ENCODE data around the gene HAPLN1. TPM values are rescaled to one million over a fixed set of nuclear protein-coding genes. Genes with fewer than 3 reads are reported as not detected.

HAPLN1 gene
- total RNA-seq, 5 donors from 2014 or later (not counting 1 experiment from before 2014, with no cell fraction given): not detected

DNA sequence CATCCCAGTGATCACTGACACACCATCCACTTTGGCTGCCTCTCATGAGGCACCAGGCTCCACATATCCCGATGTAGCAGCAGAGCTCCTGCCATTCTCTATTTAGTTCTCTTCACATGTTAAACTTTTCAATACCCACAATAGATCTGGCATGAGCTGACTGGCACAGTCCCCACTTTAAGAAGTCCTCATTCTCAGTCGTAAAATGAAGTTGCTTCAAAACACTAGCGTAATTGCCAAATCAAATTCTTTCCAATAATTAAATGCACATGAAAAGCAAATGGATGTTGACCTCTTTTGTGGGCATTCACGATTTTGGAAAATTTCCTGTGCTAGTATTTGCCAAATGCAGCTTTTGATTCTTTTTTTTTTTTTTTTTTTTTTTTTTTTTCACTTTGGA lies 32.4 kb downstream of the HAPLN1 start:
- CTCF ChIA-PET: interaction anchor here in 1 of 2 donors (0.5 to 0.6 kb wide), 2 partner anchors 10 to 893 kb away, joined by 3 to 7 read pairs; no protein-coding TSS in a partner anchor
- ATAC-seq (replicated peaks in 1 of 4): no peak
- no peak overlapping the region for H3K27ac Mint-ChIP-seq
- Histone ChIP-seq H3K4me3 (ENCODE audit: control insufficient read depth in 1 of 2, extremely low read depth in 1 of 2, low read length in 1 of 2) (no peak overlapping the region), H3K4me1 (ENCODE audit: control insufficient read depth in 1 of 2, extremely low read depth in 1 of 2, insufficient read depth in 2 of 2, low read length in 2 of 2) (no peaks in the 10 kb centered on the region), H3K27ac (ENCODE audit: low read length) (no peak overlapping the region), H3K27me3 (replicated peaks in 1 of 2; ENCODE audit: control insufficient read depth in 2 of 2, extremely low read depth in 1 of 2, insufficient read depth in 2 of 2, low read length in 1 of 2) (no peaks in the 10 kb centered on the region), H3K9me3 (no peaks in the 10 kb centered on the region), H3K36me3 (ENCODE audit: control insufficient read depth in 2 of 2, extremely low read depth in 1 of 2, insufficient read depth in 1 of 2, low read length in 1 of 2) (no peaks in the 10 kb centered on the region)
- peaks cover 7 to 15% of the 10 kb centered on the region in 2 donors for H3K27me3 Mint-ChIP-seq
- WGBS (ENCODE audit: insufficient coverage): 88% methylated on average over 2 of the region's 4 CpGs
- POLR2A ChIA-PET: no interaction called here
- H3K4me3 Mint-ChIP-seq: no peak overlapping the region
- no peak for DNase-seq
- no peaks in the 10 kb centered on the region for H3K36me3 Mint-ChIP-seq
- H3K4me1 Mint-ChIP-seq: no peaks in the 10 kb centered on the region
- H3K9me3 Mint-ChIP-seq: no peaks in the 10 kb centered on the region

DNA sequence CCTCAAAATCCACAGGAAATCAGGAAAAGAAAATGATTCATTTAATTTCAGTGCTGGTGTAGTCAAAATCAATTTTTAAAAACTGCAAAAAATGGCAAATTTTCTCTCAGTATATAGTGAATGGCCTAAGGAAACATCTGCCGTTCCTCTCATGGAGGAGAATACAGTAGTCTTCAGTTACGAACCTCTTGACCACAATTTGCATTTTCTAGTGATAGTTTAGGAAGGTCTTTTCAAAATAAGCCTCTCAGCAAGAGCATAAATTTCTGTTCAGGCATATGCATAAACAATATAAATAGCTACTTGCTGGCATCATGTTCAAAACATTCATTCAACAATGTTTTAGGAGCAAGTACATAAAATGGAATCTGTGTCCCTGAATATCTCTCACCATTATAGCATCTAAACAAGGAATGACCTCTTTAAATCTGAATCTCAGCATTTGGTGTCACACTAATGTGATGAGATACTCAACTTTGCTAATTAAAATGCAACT lies 33.5 kb downstream of the HAPLN1 start:
- Mint-ChIP-seq H3K4me3 (no peak overlapping the region), H3K9me3 (no peaks in the 10 kb centered on the region), H3K27ac (no peak overlapping the region), H3K4me1 (no peaks in the 10 kb centered on the region), H3K27me3 (peaks cover 7 to 19% of the 10 kb centered on the region in 2 donors), H3K36me3 (no peaks in the 10 kb centered on the region)
- CTCF ChIA-PET: no interaction called here
- ATAC-seq (replicated peaks in 1 of 4): no peak
- no peak overlapping the region for H3K4me3 ChIP-seq (ENCODE audit: control insufficient read depth in 1 of 2, extremely low read depth in 1 of 2, low read length in 1 of 2)
- H3K4me1 ChIP-seq (ENCODE audit: control insufficient read depth in 1 of 2, extremely low read depth in 1 of 2, insufficient read depth in 2 of 2, low read length in 2 of 2): no peaks in the 10 kb centered on the region
- no peaks in the 10 kb centered on the region for H3K9me3 ChIP-seq
- POLR2A ChIA-PET: no interaction called here
- H3K27me3 ChIP-seq (replicated peaks in 1 of 2; ENCODE audit: control insufficient read depth in 2 of 2, extremely low read depth in 1 of 2, insufficient read depth in 2 of 2, low read length in 1 of 2): no peaks in the 10 kb centered on the region
- no peak overlapping the region for H3K27ac ChIP-seq (ENCODE audit: low read length)
- no peak for DNase-seq
- no CpG with 5 or more reads among the region's 2 CpGs for WGBS (ENCODE audit: insufficient coverage)
- H3K36me3 ChIP-seq (ENCODE audit: control insufficient read depth in 2 of 2, extremely low read depth in 1 of 2, insufficient read depth in 1 of 2, low read length in 1 of 2): no peaks in the 10 kb centered on the region

DNA sequence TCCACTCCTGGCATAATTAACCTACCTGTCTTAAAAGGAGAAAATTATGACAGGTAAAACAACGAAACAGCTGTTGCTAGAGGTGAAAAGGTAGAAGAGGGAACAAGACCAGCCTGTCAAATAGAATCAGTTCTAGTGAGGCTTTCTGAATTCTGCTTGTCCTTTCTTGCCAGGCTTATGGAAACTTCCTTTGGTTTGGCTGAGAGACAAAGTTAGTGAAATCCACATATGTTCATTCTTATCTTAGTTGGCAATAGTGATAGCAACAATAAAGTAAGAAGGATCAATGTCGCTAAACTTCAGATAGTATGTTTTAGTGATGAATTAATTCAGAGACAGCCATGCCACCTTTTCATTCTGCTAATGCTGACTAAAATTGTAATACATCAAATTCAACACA lies 34.4 kb downstream of the HAPLN1 start:
- Mint-ChIP-seq H3K4me3 (no peak overlapping the region), H3K27me3 (peaks cover 7 to 19% of the 10 kb centered on the region in 2 donors), H3K9me3 (no peaks in the 10 kb centered on the region), H3K4me1 (no peaks in the 10 kb centered on the region), H3K36me3 (no peaks in the 10 kb centered on the region), H3K27ac (no peak overlapping the region)
- Histone ChIP-seq H3K4me3 (ENCODE audit: control insufficient read depth in 1 of 2, extremely low read depth in 1 of 2, low read length in 1 of 2) (no peak overlapping the region), H3K27ac (ENCODE audit: low read length) (no peak overlapping the region), H3K36me3 (ENCODE audit: control insufficient read depth in 2 of 2, extremely low read depth in 1 of 2, insufficient read depth in 1 of 2, low read length in 1 of 2) (no peaks in the 10 kb centered on the region), H3K4me1 (ENCODE audit: control insufficient read depth in 1 of 2, extremely low read depth in 1 of 2, insufficient read depth in 2 of 2, low read length in 2 of 2) (no peaks in the 10 kb centered on the region), H3K27me3 (replicated peaks in 1 of 2; ENCODE audit: control insufficient read depth in 2 of 2, extremely low read depth in 1 of 2, insufficient read depth in 2 of 2, low read length in 1 of 2) (no peaks in the 10 kb centered on the region), H3K9me3 (no peaks in the 10 kb centered on the region)
- DNase-seq: no peak
- WGBS (ENCODE audit: insufficient coverage): no CpG with 5 or more reads among the region's 2 CpGs
- no peak for ATAC-seq (replicated peaks in 1 of 4)
- ChIA-PET POLR2A (no interaction called here), CTCF (no interaction called here)

DNA sequence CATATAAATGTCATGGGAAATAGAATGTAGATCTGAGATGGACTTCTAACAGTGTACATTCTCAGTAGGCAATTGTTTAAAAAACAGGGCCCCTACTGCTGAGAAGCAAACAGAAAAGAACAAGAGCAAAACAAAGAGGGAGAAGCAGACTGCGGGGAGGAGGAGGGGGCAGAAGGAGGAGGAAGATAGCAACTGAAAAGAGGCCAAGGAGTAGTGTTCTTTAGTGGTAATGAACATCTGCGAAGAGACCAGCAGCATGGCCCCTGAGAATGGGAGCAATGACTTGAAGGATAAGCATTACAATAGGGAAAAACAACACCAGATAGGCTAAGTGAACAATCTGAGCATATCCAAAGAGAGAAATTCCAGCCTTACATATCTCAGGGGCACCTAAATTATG lies 36.8 kb downstream of the HAPLN1 start:
- Histone ChIP-seq H3K4me1 (ENCODE audit: control insufficient read depth in 1 of 2, extremely low read depth in 1 of 2, insufficient read depth in 2 of 2, low read length in 2 of 2) (no peaks in the 10 kb centered on the region), H3K9me3 (no peaks in the 10 kb centered on the region), H3K36me3 (ENCODE audit: control insufficient read depth in 2 of 2, extremely low read depth in 1 of 2, insufficient read depth in 1 of 2, low read length in 1 of 2) (no peaks in the 10 kb centered on the region), H3K27ac (ENCODE audit: low read length) (no peak overlapping the region), H3K4me3 (ENCODE audit: control insufficient read depth in 1 of 2, extremely low read depth in 1 of 2, low read length in 1 of 2) (no peak overlapping the region), H3K27me3 (replicated peaks in 1 of 2; ENCODE audit: control insufficient read depth in 2 of 2, extremely low read depth in 1 of 2, insufficient read depth in 2 of 2, low read length in 1 of 2) (no peaks in the 10 kb centered on the region)
- ATAC-seq (replicated peaks in 1 of 4) (no peak), DNase-seq (no peak)
- no peak overlapping the region for H3K4me3 Mint-ChIP-seq
- H3K36me3 Mint-ChIP-seq: no peaks in the 10 kb centered on the region
- ChIA-PET CTCF (interaction anchor here in 1 of 2 donors (1.2 kb wide), 1 partner anchor 28 kb away, joined by 4 read pairs; no protein-coding TSS in a partner anchor), POLR2A (no interaction called here)
- peaks cover 1 to 12% of the 10 kb centered on the region in 2 donors for H3K27me3 Mint-ChIP-seq
- no peak overlapping the region for H3K27ac Mint-ChIP-seq
- no peaks in the 10 kb centered on the region for H3K9me3 Mint-ChIP-seq
- no peaks in the 10 kb centered on the region for H3K4me1 Mint-ChIP-seq
- WGBS (ENCODE audit: insufficient coverage): 81% methylated on average over 2 of the region's 2 CpGs

DNA sequence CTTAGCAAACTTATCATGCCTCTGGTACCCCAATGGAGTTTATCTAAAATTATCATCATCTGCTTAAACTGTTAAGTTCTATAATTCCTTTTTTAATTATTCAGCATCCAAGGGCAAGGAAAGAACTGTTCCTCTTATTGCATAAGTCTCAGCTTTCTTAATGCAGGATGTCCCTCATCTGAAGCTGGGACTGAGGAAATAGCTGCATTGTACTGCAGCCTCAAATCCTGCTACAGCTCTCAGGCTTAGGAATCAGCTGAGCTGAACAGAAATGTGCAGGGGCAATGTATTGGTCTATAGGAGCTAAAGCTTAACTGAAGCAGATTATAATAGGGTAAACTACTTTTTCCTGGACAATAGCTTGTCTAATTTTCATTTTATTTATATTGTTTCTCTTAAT lies 48.0 kb downstream of the HAPLN1 start:
- Histone ChIP-seq H3K27ac (ENCODE audit: low read length) (no peak overlapping the region), H3K27me3 (replicated peaks in 1 of 2; ENCODE audit: control insufficient read depth in 2 of 2, extremely low read depth in 1 of 2, insufficient read depth in 2 of 2, low read length in 1 of 2) (no peaks in the 10 kb centered on the region), H3K9me3 (no peaks in the 10 kb centered on the region), H3K36me3 (ENCODE audit: control insufficient read depth in 2 of 2, extremely low read depth in 1 of 2, insufficient read depth in 1 of 2, low read length in 1 of 2) (no peaks in the 10 kb centered on the region), H3K4me1 (ENCODE audit: control insufficient read depth in 1 of 2, extremely low read depth in 1 of 2, insufficient read depth in 2 of 2, low read length in 2 of 2) (no peaks in the 10 kb centered on the region), H3K4me3 (ENCODE audit: control insufficient read depth in 1 of 2, extremely low read depth in 1 of 2, low read length in 1 of 2) (no peak overlapping the region)
- Mint-ChIP-seq H3K9me3 (no peaks in the 10 kb centered on the region), H3K4me3 (no peak overlapping the region), H3K36me3 (no peaks in the 10 kb centered on the region), H3K27me3 (peaks cover 4 to 10% of the 10 kb centered on the region in 2 donors), H3K4me1 (no peaks in the 10 kb centered on the region), H3K27ac (no peak overlapping the region)
- ATAC-seq (replicated peaks in 1 of 4): no peak
- ChIA-PET POLR2A (no interaction called here), CTCF (no interaction called here)
- DNase-seq: no peak

DNA sequence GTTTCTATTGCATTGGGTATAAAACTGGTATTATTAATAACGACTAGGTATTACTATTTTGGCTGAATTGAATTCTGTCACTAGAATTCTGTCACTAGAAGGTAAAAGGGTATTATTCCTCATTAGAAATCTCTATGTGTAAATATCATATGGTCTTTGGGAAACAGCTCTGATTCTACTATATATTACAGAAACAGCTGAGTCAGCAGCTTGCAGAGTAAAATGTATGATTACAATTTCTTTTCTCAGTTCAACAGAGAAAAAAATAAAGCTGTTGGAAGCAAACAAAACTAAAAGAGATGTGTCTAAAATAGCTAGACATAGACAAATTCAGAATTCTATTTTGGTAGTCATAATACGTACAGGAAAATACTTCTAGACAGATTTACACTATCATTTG lies 48.5 kb downstream of the HAPLN1 start:
- no peak overlapping the region for H3K27ac ChIP-seq (ENCODE audit: low read length)
- WGBS (ENCODE audit: insufficient coverage): no CpG with 5 or more reads among the region's 2 CpGs
- H3K36me3 ChIP-seq (ENCODE audit: control insufficient read depth in 2 of 2, extremely low read depth in 1 of 2, insufficient read depth in 1 of 2, low read length in 1 of 2): no peaks in the 10 kb centered on the region
- H3K36me3 Mint-ChIP-seq: no peaks in the 10 kb centered on the region
- H3K27ac Mint-ChIP-seq: no peak overlapping the region
- ChIA-PET CTCF (no interaction called here), POLR2A (no interaction called here)
- no peaks in the 10 kb centered on the region for H3K27me3 ChIP-seq (replicated peaks in 1 of 2; ENCODE audit: control insufficient read depth in 2 of 2, extremely low read depth in 1 of 2, insufficient read depth in 2 of 2, low read length in 1 of 2)
- H3K9me3 Mint-ChIP-seq: no peaks in the 10 kb centered on the region
- no peak overlapping the region for H3K4me3 Mint-ChIP-seq
- DNase-seq (no peak), ATAC-seq (replicated peaks in 1 of 4) (no peak)
- H3K4me1 ChIP-seq (ENCODE audit: control insufficient read depth in 1 of 2, extremely low read depth in 1 of 2, insufficient read depth in 2 of 2, low read length in 2 of 2): no peaks in the 10 kb centered on the region
- no peaks in the 10 kb centered on the region for H3K9me3 ChIP-seq
- H3K4me3 ChIP-seq (ENCODE audit: control insufficient read depth in 1 of 2, extremely low read depth in 1 of 2, low read length in 1 of 2): no peak overlapping the region
- H3K27me3 Mint-ChIP-seq: peaks cover 4 to 10% of the 10 kb centered on the region in 2 donors
- H3K4me1 Mint-ChIP-seq: no peaks in the 10 kb centered on the region

DNA sequence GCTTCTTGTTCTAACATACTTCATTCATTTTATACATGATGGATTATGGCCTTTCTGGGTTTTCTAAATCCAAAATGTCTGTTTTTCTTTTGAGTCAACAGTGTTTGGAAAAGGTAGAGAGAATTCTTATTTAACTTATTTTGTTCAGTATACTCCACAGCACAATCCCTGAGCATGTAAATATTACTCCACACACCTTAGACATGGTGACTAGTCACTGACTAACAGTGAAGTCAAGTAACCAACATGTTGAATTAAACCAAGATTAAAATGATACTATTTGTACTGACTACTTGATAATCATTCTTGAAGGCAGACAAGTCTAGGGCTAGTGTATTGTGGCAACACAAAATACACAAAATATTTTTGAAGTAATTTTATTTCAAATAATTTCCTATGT lies 55.0 kb downstream of the HAPLN1 start:
- no peaks in the 10 kb centered on the region for H3K36me3 ChIP-seq (ENCODE audit: control insufficient read depth in 2 of 2, extremely low read depth in 1 of 2, insufficient read depth in 1 of 2, low read length in 1 of 2)
- H3K9me3 ChIP-seq: no peaks in the 10 kb centered on the region
- POLR2A ChIA-PET: no interaction called here
- ATAC-seq (replicated peaks in 1 of 4): no peak
- H3K4me1 Mint-ChIP-seq: no peaks in the 10 kb centered on the region
- CTCF ChIA-PET: no interaction called here
- H3K27ac ChIP-seq (ENCODE audit: low read length): no peak overlapping the region
- no peaks in the 10 kb centered on the region for H3K4me1 ChIP-seq (ENCODE audit: control insufficient read depth in 1 of 2, extremely low read depth in 1 of 2, insufficient read depth in 2 of 2, low read length in 2 of 2)
- H3K27me3 Mint-ChIP-seq: peaks cover 1 to 10% of the 10 kb centered on the region in 2 donors
- no peaks in the 10 kb centered on the region for H3K9me3 Mint-ChIP-seq
- DNase-seq: no peak
- H3K27me3 ChIP-seq (replicated peaks in 1 of 2; ENCODE audit: control insufficient read depth in 2 of 2, extremely low read depth in 1 of 2, insufficient read depth in 2 of 2, low read length in 1 of 2): no peaks in the 10 kb centered on the region
- no peak overlapping the region for H3K4me3 ChIP-seq (ENCODE audit: control insufficient read depth in 1 of 2, extremely low read depth in 1 of 2, low read length in 1 of 2)
- H3K4me3 Mint-ChIP-seq: no peak overlapping the region
- no peak overlapping the region for H3K27ac Mint-ChIP-seq
- H3K36me3 Mint-ChIP-seq: no peaks in the 10 kb centered on the region
